ENCODE data around the gene DPT.

DNA sequence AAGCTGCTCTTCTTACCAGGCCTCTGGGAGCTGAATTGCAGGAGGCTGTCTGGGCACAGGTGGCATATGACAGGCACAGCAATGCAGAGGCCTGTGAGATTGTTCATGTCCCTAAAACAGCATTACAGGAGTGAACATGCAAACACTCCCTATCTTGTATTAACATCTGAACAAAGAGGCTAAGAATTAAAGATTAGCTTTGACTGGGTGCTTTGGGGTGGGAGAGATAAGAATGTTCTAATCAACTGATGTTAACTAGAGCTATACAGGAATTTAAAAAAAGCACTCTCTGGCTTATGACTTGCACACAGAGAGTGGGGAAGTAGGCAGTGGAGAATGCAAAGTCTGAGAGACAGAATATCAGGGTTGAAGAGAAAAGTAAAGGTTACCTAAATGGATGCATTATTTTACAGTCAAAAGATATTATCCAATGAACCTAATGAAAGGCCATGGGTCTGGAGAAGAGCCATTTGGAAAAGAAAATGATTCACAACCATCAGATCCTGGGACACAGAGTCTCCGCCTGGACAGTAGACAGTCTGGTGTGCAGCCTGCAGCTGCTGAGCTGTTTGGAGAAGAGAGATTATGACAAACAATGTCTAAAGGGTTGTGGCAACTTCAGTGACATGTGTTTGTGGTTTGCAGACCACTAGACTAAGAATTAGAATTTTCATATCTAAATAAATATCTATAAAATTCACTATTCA, 20.2 kb downstream of the DPT start:
- TF ChIP-seq, protein P1, sequence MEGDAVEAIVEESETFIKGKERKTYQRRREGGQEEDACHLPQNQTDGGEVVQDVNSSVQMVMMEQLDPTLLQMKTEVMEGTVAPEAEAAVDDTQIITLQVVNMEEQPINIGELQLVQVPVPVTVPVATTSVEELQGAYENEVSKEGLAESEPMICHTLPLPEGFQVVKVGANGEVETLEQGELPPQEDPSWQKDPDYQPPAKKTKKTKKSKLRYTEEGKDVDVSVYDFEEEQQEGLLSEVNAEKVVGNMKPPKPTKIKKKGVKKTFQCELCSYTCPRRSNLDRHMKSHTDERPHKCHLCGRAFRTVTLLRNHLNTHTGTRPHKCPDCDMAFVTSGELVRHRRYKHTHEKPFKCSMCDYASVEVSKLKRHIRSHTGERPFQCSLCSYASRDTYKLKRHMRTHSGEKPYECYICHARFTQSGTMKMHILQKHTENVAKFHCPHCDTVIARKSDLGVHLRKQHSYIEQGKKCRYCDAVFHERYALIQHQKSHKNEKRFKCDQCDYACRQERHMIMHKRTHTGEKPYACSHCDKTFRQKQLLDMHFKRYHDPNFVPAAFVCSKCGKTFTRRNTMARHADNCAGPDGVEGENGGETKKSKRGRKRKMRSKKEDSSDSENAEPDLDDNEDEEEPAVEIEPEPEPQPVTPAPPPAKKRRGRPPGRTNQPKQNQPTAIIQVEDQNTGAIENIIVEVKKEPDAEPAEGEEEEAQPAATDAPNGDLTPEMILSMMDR (IDR thresholded peaks at IDR 0.05), result no peak
- TF ChIP-seq POLR2A (IDR thresholded peaks at IDR 0.05), result no peak
